Activated CD4-positive, alpha-beta T cell treated with anti-CD3 and anti-CD28 coated beads, Interleukin-10, Interleukin-2, amounts not matched to agents 100 ng/mL and 50 ng/mL, durations not matched to agents 16 hours and 8 hours (primary cell): ENCODE data around the gene GRK5.

Source experiments
- DNase-seq: peaks from one replicate; pipeline ENCODE4 v3.0.0-alpha.2; 2020

GRK5 gene

DNA sequence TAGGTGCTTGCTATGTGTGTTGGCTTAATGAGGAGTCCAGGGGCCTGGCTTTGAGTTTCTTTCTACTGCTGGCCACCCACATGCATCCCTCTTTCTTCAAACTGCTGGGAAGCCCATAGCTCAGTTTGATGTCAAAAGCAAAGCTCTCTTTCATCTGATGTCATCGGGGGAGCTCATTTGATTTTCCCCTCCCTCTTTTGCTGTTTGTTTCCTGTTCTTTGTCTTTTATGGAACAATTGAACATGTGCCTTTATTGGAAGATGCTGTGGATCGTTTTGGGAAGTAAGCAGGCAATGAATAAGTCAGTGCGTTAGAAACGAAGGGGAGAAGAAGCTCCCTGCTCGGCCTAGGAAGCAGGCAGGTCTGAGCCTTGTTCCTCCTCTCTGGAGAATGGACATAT, 140.7 kb downstream of the GRK5 start:
- no peak for DNase-seq

DNA sequence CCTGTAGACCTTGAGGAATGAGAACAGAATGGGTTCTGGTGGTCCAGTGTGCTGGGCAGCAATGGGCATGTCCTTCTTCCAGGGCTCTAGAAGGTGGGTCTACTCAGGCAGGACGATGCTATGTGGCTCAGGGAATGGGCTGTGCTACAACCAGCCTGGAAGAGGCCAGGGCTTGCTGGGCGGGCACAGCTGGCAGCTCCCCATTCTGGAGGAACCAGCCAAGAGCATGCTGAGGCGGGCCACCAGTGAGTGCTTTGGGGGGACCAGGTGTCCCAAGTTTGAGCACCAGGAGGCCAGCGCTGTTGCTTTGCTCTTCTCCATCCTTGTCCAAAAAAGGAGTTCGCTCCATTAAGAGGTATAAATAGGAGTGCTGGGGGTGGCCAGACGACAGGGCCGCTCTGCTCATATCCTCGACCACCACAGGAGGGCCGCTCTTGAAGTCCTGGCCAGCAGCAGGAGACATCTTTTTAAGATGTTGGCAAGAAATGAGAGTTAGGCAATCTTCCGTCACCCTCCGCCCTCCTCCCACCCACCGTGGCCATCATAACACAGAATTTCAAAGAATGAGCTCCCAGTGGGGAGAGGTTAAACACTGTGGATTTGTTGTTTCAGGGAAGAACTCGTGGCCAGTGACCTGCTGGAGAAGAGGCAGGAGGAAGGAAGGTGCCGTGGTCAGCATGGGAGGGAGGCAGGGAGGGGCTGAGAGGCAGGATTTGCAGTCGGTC, 141.3 kb downstream of the GRK5 start:
- no peak for DNase-seq

DNA sequence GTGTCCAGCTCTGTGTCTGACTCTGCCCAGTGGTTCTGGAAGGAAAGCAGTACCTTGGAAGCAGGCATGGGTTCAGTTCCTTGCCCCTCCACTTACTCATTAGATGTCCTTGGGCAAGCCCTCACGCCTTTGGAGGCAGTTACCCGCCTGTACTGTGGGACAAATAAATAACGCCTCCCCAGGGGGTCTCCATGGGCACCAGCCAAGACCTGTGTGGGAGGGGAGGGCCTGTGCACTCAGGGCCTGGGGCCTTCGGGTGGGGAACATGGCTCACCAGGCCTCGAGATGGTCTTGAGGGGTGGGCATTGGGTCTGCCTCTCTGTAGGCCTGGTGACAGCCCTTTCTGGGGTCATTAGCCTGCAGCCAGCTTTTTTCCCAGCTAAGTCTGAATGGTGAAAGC, 142.0 kb downstream of the GRK5 start:
- DNase-seq, result no peak

DNA sequence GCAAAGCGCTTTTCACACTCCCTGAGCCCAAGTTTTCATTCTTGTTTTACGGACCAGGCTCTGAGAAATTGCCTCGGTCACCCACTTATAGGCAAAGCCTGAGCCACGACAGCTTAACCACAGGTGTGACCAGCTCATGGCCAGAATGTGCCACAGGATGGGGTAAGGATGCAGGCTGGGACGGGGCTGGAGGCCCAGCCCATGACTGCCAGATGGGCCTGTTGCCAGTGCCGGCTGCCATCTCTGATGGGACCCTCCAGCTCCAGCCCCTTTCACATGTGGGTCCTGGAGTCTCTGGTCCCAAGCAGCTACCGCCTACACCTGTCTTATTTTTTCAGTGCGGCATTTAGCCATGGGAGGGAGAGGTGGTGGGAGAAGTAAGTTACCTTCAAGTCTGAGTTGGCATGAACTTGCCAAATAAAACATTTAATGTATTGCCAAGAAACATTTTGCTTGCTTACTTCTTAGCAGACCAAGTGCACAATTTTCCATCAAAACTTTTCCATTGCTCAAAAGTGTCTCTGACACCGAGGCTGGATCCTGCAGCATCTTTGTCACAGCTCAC, 142.6 kb downstream of the GRK5 start:
- no peak for DNase-seq

DNA sequence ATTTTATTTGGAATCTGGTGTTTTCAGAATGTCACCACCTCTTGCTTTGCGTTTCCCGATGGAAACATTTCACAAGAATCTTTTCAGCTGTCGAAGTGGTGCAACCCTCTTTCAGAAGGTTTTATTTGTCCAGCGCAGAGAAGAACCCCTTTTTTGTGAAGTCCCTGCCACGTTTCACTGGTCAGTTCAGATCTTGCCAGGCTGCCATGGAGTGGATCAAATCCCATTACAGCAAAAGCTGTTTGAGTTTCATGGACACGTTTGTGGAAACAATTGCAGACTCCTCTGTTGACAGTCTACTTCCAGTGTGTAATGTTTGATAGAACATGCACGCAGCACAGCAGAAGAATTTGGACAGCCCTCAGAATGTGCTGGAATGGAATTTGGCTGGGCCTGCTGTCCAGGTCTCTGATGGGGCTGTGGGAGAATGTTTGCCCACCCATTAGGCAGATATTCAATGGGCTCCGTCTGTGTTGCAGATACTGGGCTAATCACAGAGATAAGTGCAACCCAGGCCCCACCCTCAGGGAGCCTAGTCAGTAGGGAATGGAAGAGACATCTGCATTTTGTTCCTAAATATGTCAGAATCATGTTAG, 143.2 kb downstream of the GRK5 start:
- DNase-seq, result no peak

GRCh38 chr10:119351189-119351588, 143.8 kb downstream of the GRK5 start:
- DNase-seq, result no peak

DNA sequence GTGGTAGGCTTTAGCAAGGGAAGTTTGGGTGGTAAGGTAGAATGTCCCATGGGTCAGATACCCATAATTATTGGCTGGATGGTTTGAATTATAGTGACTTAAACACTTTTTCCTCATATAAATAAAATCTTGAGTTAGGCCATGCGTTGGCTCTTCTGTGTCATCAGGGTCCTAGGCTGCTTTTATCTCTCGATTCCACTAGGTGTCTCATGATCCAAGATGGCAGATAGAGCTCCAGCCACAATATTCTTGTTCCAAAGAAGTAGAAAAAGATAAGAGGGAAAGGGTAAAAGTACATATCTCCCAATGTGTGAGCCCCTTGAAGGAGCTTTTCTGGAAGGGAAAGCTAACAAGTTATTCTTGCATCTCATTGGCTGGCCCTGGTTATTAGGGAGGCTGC, 144.7 kb downstream of the GRK5 start:
- DNase-seq, result no peak

DNA sequence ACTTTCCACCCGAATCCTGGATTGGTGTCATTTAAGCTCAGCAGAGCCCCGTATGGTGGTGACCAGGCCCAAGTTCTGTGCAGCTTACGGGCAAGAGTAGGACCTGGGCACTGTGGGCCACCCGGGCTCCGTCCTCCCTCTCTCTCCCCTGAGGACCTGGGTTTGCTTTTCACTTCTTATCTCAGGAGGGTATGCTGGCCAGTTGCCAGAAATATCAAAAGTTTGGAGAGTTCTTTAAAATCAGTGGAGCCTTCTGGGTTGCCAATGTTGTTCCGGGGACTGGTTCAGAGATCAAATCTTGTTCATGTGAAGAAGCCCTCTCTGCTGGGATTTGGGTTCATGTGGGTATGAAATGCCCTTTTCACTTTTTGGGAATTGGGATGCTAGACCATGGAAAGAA, 145.4 kb downstream of the GRK5 start:
- DNase-seq, result no peak

DNA sequence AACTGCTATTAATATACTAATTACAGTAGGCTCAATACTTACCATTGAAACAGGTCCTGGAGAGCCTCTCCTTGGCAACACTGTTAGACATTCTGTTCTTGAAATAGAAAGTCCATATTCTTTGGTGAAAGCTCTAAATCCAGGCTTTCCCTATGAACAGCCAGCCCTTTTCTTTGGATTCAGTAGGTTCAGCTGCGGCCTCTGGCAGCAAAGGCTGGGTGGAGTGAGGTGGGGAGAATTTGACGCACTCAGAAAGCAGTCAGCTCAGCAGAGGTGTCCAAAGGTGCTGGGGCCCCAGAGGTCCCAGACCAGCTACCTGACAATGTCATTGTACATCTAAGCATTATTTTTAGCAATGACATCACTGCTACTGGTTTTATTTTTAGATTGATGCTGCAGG, 146.1 kb downstream of the GRK5 start:
- DNase-seq, result no peak

- DNase-seq, result no peak
Measured at GRCh38 chr10:119355930-119356329, 148.6 kb downstream of the GRK5 start.

GRCh38 chr10:119357412-119358151, 150.2 kb downstream of the GRK5 start:
- DNase-seq, result no peak

DNA sequence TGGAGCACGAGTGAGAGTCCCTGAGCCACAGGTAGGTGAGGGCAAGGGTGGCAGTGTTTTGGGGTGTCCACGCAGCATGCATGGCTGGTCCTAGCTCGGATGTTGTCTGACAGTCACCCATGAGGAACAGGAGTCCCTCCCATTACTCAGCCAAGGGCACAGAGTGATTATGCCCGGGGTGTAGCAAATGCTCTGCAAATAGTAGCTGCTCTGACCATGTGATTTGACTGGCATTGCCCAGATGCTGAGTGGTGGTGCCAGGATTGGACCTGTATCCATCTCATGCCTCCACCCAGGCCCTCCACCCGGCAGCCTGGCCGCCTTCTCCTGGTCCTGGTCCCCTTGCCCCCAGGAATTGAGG, 150.8 kb downstream of the GRK5 start:
- no peak for DNase-seq

GRCh38 chr10:119358567-119358966, 151.2 kb downstream of the GRK5 start:
- DNase-seq, result no peak

GRCh38 chr10:119359025-119359424, 151.7 kb downstream of the GRK5 start:
- DNase-seq, result no peak

DNA sequence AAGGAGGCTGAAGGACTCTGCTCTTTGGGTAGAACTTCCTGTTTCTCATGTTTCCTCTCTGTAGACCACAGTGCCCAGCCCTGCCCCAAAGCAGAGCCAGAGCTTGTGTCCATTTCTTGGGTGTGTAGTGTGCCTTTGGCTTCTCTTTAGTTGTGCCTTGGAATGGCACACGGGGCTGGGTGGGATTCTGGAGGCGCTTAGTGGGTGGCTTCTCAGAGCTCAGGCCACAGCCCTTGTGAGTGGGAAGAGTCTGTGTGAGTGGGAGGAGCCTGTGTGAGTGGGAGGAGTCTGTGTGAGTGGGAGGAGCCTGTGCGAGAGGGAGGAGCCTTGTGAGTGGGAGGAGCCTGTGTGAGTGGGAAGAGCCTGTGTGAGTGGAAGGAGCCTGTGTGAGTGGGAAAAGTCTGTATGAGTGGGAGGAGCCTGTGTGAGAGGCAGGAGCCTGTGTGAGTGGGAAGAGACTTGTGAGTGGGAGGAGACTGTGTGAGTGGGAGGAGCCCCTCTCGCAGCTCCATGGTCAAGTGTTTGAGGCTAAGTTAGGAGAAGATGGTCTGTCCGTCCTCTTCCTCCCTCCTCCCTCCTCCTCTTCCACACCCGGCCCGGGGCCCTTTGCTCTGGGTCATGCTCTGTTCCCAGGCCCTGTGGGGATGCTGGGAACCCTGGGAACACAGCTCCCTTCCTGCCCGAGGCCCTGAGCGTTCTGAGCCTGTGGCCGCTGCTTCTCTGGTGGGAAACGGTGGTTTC, 153.0 kb downstream of the GRK5 start:
- DNase-seq, result no peak

DNA sequence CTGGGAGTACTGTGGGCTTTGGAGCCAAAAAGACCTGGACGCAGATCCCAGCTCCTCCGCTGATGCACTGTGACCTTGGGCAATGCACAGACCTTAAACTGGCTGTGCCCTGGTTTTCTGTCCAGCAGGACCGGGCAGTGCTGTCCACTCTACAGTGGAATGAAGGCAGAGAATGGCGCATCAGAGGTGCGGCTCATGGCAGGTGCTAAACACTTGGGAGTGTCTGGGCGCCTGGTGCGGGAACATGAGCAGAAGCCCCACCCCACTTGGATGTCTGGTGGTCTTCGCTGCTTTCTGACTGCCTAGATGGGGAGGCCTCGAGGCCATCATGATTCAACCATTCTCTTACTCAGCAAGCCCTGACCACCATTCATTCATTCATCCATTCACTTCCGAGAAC, 153.7 kb downstream of the GRK5 start:
- DNase-seq, result no peak

GRCh38 chr10:119362122-119362521, 154.8 kb downstream of the GRK5 start:
- DNase-seq, result no peak

DNA sequence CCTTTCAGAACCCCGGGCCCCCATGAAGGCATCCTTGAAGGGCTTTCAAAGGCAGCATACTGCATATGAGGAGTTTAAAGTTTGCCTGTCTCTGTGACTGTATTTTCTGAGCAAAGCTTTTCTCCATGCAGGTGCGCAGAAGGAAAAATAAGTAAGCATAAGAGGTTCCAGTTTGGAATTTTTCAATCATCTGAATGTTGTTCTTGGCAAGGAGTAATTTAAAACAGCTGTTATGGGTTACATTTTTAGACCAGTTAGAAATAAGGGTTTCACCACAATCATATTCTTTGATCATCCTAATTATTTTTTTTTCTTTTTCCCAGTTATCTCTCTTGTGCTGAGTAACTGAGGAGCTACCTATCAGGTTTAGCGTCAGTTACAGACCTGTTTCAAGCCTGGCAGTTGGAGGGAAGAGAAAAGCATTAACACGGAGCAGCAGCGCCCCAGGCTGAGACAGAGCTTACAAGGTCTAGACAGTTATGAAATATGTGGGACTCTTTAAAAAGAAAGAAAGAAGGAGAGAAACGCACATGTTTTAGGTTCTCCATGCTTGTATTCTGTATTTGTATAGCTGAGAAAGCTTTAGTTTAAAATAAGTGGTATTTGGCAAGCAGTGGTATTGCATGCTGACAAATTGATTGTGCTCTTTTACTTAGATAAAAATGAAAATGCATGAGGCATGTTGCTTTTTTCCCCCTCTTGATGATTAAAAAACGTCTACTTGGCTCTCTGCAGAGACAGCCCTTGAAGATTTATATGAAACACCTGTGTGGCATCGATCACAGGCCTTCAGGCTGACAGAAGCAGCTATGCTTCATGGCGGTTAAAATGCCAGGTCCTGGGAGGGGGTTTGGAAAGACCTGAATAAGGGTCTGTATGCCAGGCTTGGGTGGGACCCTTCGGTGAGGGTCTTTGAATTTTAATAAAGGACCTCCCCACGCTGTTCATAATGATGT, 157.6 kb downstream of the GRK5 start:
- DNase-seq, result no peak

- DNase-seq, result no peak
Measured at GRCh38 chr10:119365773-119366599, 158.6 kb downstream of the GRK5 start.

DNA sequence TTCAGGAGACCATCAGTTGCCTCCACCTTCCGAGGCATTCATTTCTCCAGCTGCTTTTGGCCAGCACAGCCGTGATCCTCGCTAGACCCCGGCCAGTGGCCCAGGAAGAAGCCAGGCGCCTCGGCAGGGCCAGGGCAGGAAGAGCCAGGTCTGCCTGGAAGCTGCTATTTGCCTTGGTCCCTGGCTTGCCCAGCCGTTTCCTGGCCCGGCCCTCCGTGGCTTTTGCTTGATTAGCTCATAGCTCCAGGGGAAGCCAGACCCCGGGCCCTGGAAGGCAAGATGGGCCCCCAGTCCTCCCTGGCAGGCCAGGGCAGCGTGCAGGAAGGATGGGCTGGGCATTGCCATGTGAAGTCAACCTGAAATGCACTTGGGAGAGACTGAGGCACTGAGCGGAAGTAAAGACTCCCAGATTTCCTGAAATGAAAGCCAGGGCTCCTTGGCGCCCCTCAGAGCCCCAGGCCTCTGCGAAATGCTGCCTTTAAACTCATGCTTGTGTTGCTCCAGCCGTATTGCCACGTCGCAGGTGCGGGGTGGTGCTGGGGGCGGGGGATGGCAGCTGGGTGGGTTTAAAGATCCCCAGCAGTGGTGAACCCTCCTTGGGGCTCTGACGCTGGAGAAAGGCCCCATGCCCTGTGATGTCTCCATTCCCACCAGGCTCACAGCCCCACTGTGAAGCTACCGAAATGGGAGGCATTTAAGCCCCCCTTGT, 160.6 kb downstream of the GRK5 start:
- no peak for DNase-seq

GRCh38 chr10:119368581-119368980, 161.2 kb downstream of the GRK5 start:
- DNase-seq, result no peak
